ENCODE measurements around the gene CEP192.

DNA sequence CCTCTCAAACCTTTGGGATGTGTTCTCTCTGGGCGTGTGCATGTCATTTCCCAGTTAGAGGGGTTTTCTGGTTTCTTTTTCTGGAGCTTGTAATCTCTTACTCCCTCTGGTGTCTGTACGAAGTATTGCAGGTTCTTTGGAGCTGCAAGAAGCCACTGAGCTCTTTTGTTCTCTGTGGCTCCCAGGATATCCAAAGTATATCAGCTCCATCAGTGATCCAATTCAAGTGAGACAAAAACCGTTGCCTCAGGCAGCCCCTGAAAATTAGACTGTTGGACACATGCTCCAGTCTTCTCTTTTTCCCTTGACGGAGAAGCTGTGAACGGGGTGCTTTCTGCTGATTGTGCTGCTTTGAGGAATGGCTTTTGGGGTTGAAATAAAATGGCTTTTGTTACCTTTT lies 168.4 kb downstream of the CEP192 start:
- TF ChIP-seq POLR2AphosphoS5 (IDR thresholded peaks at IDR 0.05; ENCODE audit: low read depth, low read length) (no peak), TAF1 (IDR thresholded peaks at IDR 0.05; ENCODE audit: borderline replicate concordance, low read depth, low read length) (no peak)
